Measurements from ENCODE around the gene FAM32A.
"Not testable (repeated sequence)": the region's sequence is repeated elsewhere in the genome, so short reads cannot be mapped to it uniquely, and the experiment has no call there.

The FAM32A gene

GRCh38 chr19:16166417-16166816 lies 18.8 kb upstream of the FAM32A start:
- no peak for DNase-seq

GRCh38 chr19:16167055-16167454 lies 18.2 kb upstream of the FAM32A start:
- no peak for DNase-seq

- DNase-seq = no peak
These were observed 16.6 kb upstream of the FAM32A start for GRCh38 chr19:16168465-16169081.

- DNase-seq = no peak
These were observed 15.1 kb upstream of the FAM32A start for GRCh38 chr19:16170134-16170533.

GRCh38 chr19:16175954-16176353 lies 9.3 kb upstream of the FAM32A start:
- DNase-seq = no peak

GRCh38 chr19:16178866-16179265 lies 6.3 kb upstream of the FAM32A start:
- not testable (repeated sequence) for DNase-seq

- DNase-seq = no peak
These were observed 4.6 kb upstream of the FAM32A start for GRCh38 chr19:16180611-16181010.

GRCh38 chr19:16184665-16185122 lies 516 bp upstream of the FAM32A start:
- DNase-seq = no peak

- DNase-seq = peak; percentile 61
These were observed 536 bp downstream of the FAM32A start for GRCh38 chr19:16185768-16186123.

- no peak for DNase-seq
These were observed 3.3 kb downstream of the FAM32A start for GRCh38 chr19:16188521-16188920.

GRCh38 chr19:16190198-16190597 lies 5.0 kb downstream of the FAM32A start:
- no peak for DNase-seq

GRCh38 chr19:16190736-16191135 lies 5.5 kb downstream of the FAM32A start:
- DNase-seq = no peak

GRCh38 chr19:16191216-16191908 lies 6.2 kb downstream of the FAM32A start:
- no peak for DNase-seq

- DNase-seq = no peak
These were observed 8.3 kb downstream of the FAM32A start for GRCh38 chr19:16193466-16193865.

GRCh38 chr19:16197188-16197621 lies 12.0 kb downstream of the FAM32A start:
- no peak for DNase-seq

GRCh38 chr19:16197622-16198369 lies 12.6 kb downstream of the FAM32A start, which contains the start of gene AP1M1:
Gene AP1M1 (plus strand): TSS chr19:16197911. CDS start chr19:16198027, 116 bp downstream.
- peak; percentile 98 for DNase-seq

GRCh38 chr19:16198370-16198651 lies 13.1 kb downstream of the FAM32A start:
- no peak for DNase-seq

GRCh38 chr19:16199275-16199932 lies 14.2 kb downstream of the FAM32A start:
- no peak for DNase-seq

GRCh38 chr19:16200038-16201010 lies 15.1 kb downstream of the FAM32A start:
- DNase-seq = no peak

GRCh38 chr19:16201011-16201391 lies 15.8 kb downstream of the FAM32A start:
- no peak for DNase-seq

- peak; percentile 41 for DNase-seq
These were observed 17.4 kb downstream of the FAM32A start for GRCh38 chr19:16202320-16203255.
